GM19455 (cell line): ENCODE measurements around the gene CES2.
"Not testable (repeated sequence)": the region's sequence is repeated elsewhere in the genome, so short reads cannot be mapped to it uniquely, and the experiment has no call there.

Source experiments
- ATAC-seq: cut with Tn5 transposase; IDR thresholded peaks from one replicate; pipeline ENCODE4 v1.9.1; 2021; ENCODE audit not compliant: unreplicated experiment

CES2 gene

GRCh38 chr16:66976746-66977145, 41.4 kb downstream of the CES2 start:
- no peak for ATAC-seq

DNA sequence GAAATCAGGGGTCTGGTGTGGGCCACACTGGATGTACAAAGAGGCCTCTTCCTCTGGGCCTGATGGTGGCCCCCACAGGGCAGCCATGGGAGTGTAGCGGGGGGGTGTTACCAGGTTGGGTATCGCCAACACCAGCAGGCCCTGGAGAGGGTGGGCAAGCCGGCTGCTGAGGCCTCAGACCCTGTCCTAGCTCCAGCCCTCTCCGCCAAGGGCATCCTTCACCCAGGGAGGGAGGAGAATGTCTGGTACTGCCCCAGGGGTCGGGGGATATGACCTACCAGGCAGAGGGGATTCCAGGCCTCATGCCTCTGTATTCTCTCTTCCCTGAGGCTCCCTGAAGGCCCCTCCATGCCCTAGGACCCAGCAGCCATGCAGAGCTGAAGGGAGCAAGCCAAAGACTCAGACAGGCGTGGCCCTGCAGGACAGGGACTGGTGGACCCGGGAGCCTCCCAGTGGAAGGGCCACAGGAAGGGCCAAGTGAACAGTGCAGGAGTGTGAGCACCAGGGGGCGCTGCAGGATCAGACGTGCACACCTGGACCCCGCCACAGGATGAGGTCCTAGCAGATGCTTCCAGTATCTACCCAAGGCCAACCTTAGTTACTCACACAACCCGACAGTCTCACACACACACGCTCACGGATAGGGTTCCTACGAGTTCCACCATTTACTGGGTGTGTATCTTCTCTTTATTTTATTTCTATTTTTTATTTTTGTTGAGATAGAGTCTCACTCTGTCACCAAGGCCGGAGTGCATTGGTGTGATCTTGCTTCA, 42.2 kb downstream of the CES2 start:
- ATAC-seq, result peak; percentile 64

GRCh38 chr16:66979011-66979717, 43.8 kb downstream of the CES2 start:
- ATAC-seq, result no peak

- no peak for ATAC-seq
Observed at GRCh38 chr16:66983033-66983432, 47.7 kb downstream of the CES2 start.

GRCh38 chr16:66984892-66985311, 49.6 kb downstream of the CES2 start:
- ATAC-seq, result no peak

- no peak for ATAC-seq
Observed at GRCh38 chr16:66986559-66986958, 51.2 kb downstream of the CES2 start.

- no peak for ATAC-seq
Observed at GRCh38 chr16:66988197-66988788, 53.0 kb downstream of the CES2 start, which contains the start of gene CES4A. TSS of gene CES4A (plus strand) at chr16:66988589. CDS start at chr16:66988773, 184 bp downstream.

- ATAC-seq, result no peak
Observed at GRCh38 chr16:66991545-66992077, 56.3 kb downstream of the CES2 start.

GRCh38 chr16:66993558-66993957, 58.2 kb downstream of the CES2 start:
- not testable (repeated sequence) for ATAC-seq
